Measurements from ENCODE around the gene PTPN23. TPM values are rescaled to one million over a fixed set of nuclear protein-coding genes. Genes with fewer than 3 reads are reported as not detected.

The PTPN23 gene
- total and polyA plus RNA-seq, 2 of the 8 experiments (the other 6 are each of a cell fraction or from before 2014, with no cell fraction given): 2.9 to 46.7 TPM

DNA sequence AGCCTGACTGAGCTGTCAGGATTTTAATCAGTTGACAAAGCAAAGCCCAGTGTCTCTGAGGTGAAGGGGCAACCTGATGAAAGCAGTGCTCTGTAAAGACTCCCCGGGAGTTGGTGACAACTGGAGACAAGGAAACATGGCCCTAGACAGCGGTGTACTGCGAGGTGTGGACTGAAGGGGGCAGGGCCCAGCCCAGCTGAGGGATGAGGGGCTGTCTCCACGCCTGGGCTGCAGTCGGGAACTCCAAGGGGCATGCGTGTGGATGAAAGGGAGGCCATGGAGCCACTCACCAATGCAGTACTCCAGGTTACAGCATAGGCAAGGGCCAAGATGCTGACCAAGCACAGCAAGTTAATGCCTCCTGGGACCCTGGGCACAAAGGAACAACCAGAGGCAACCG, 49.8 kb downstream of the PTPN23 start (continued):
- TF ChIP-seq SRF (IDR thresholded peaks at IDR 0.05; ENCODE audit: low read depth, low read length): no peak
- TF ChIP-seq, protein P1, sequence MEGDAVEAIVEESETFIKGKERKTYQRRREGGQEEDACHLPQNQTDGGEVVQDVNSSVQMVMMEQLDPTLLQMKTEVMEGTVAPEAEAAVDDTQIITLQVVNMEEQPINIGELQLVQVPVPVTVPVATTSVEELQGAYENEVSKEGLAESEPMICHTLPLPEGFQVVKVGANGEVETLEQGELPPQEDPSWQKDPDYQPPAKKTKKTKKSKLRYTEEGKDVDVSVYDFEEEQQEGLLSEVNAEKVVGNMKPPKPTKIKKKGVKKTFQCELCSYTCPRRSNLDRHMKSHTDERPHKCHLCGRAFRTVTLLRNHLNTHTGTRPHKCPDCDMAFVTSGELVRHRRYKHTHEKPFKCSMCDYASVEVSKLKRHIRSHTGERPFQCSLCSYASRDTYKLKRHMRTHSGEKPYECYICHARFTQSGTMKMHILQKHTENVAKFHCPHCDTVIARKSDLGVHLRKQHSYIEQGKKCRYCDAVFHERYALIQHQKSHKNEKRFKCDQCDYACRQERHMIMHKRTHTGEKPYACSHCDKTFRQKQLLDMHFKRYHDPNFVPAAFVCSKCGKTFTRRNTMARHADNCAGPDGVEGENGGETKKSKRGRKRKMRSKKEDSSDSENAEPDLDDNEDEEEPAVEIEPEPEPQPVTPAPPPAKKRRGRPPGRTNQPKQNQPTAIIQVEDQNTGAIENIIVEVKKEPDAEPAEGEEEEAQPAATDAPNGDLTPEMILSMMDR (IDR thresholded peaks at IDR 0.05; ENCODE audit: control extremely low read depth in 1 of 3, insufficient read depth in 1 of 3, low read depth in 1 of 3, low read length in 3 of 3): no peak
- TF ChIP-seq MAFK (IDR thresholded peaks at IDR 0.05; ENCODE audit: low read depth, low read length): no peak
- no peak for TF ChIP-seq POLR2A (IDR thresholded peaks at IDR 0.05; ENCODE audit: control extremely low read depth in 1 of 2, low read depth in 2 of 2, low read length in 2 of 2)
- TF ChIP-seq CHD1 (IDR thresholded peaks at IDR 0.05; ENCODE audit: low read depth, low read length): no peak
